Measurements from ENCODE around the gene PHF5A.

- TF ChIP-seq, protein P1, sequence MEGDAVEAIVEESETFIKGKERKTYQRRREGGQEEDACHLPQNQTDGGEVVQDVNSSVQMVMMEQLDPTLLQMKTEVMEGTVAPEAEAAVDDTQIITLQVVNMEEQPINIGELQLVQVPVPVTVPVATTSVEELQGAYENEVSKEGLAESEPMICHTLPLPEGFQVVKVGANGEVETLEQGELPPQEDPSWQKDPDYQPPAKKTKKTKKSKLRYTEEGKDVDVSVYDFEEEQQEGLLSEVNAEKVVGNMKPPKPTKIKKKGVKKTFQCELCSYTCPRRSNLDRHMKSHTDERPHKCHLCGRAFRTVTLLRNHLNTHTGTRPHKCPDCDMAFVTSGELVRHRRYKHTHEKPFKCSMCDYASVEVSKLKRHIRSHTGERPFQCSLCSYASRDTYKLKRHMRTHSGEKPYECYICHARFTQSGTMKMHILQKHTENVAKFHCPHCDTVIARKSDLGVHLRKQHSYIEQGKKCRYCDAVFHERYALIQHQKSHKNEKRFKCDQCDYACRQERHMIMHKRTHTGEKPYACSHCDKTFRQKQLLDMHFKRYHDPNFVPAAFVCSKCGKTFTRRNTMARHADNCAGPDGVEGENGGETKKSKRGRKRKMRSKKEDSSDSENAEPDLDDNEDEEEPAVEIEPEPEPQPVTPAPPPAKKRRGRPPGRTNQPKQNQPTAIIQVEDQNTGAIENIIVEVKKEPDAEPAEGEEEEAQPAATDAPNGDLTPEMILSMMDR (IDR thresholded peaks at IDR 0.05), result no peak
- no peak for TF ChIP-seq POLR2A (IDR thresholded peaks at IDR 0.05)
These were observed 20.9 kb downstream of the PHF5A start for GRCh38 chr22:41447435-41448188.

Measured in testis (tissue), 2 donors.